ENCODE data around the gene F2RL1.

The F2RL1 gene

DNA sequence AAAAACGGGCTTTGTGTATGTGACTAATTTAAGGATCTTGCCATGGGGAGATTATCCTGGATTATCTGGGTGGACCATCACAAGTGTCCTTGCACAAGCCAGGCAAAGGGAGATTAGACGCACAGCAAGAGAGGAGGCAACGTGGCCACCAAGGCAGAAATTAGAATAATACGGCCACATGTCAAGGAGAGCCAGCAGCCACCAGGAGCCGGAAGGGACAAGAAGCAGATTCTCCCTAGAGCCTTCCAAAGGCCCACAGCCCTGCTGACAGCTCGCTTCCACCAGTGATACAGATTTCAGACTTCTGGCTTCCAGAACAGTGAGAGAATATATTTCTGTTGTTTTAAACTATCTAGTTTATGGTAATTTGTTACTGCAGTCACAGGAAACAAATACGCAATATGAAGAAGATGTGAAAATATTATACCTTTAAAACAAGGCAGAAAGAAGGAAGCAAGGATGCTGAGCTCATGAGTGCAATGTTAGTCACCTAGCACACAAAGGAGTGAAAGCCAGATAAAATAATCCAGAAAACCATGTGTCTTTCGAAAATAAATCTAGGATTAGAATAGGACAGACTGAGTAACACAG, 28.7 kb upstream of the F2RL1 start:
- H3K36me3 ChIP-seq (replicated peaks; ENCODE audit: insufficient read depth, low read length): no peaks in the 10 kb centered on the region
- H3K79me2 ChIP-seq (ENCODE audit: low read length): no peaks in the 10 kb centered on the region
- no peak for DNase-seq
- no peak overlapping the region for H2AFZ ChIP-seq (ENCODE audit: low read length)
- H3K9ac ChIP-seq (ENCODE audit: low read length): no peak overlapping the region
- TF ChIP-seq, protein P1, sequence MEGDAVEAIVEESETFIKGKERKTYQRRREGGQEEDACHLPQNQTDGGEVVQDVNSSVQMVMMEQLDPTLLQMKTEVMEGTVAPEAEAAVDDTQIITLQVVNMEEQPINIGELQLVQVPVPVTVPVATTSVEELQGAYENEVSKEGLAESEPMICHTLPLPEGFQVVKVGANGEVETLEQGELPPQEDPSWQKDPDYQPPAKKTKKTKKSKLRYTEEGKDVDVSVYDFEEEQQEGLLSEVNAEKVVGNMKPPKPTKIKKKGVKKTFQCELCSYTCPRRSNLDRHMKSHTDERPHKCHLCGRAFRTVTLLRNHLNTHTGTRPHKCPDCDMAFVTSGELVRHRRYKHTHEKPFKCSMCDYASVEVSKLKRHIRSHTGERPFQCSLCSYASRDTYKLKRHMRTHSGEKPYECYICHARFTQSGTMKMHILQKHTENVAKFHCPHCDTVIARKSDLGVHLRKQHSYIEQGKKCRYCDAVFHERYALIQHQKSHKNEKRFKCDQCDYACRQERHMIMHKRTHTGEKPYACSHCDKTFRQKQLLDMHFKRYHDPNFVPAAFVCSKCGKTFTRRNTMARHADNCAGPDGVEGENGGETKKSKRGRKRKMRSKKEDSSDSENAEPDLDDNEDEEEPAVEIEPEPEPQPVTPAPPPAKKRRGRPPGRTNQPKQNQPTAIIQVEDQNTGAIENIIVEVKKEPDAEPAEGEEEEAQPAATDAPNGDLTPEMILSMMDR (IDR thresholded peaks at IDR 0.05; ENCODE audit: low read length): no peak
- no peak for TF ChIP-seq EZH2phosphoT487 (IDR thresholded peaks at IDR 0.05; ENCODE audit: low read length)
- TF ChIP-seq EZH2 (optimal IDR thresholded peaks at IDR 0.05; ENCODE audit: low read depth, low read length): no peak
- no peak overlapping the region for H3K4me3 ChIP-seq (ENCODE audit: low read length)
- no peaks in the 10 kb centered on the region for H3K4me1 ChIP-seq (ENCODE audit: low read length)
- no peak overlapping the region for H3K4me2 ChIP-seq (ENCODE audit: low read depth, low read length)
- H3F3A ChIP-seq (ENCODE audit: insufficient read depth, low read length): no peaks in the 10 kb centered on the region
- H3K9me2 ChIP-seq (replicated peaks; ENCODE audit: insufficient read depth, low read length): no peaks in the 10 kb centered on the region
- H4K20me1 ChIP-seq (ENCODE audit: insufficient read depth, low read length): no peaks in the 10 kb centered on the region
- no peaks in the 10 kb centered on the region for H3K9me3 ChIP-seq (replicated peaks; ENCODE audit: insufficient read depth, low read length)
- H3K27me3 ChIP-seq (replicated peaks; ENCODE audit: insufficient read depth, low read length): no peaks in the 10 kb centered on the region
- no peak overlapping the region for H3K27ac ChIP-seq (ENCODE audit: low read length)

DNA sequence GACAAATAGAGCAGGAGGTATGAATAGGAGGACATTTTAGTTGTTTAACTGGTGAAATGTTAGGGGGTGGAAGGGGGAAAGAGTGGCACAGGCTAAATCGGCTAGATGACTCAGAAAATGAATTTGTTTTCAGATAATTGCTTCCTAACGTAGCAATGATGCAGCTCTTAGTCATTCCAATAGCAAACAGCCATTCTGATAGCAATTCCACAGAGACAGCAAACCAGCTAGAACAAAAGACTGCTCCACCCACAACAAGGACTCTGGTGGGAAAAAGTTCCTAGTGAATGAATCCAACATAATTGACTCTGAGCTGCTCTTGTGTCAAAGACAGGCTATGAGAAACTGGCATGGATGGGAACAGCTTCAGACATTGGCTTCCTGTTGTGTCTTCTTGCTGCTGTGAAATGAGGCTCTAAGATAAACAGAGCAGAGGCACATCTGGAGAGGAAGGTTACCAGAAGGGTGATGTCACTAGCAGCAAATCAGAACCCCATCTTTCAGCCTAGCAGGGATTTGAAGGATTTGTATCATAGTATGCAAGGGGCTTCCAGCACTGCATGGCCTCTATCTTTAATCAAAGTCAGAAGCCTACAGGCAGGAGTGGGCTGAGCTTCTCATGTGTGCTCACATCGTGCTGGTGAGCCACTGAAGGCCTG, 28.1 kb upstream of the F2RL1 start:
- DNase-seq: no peak
- Histone ChIP-seq H3K27ac (ENCODE audit: low read length) (no peak overlapping the region), H4K20me1 (ENCODE audit: insufficient read depth, low read length) (no peaks in the 10 kb centered on the region), H3K79me2 (ENCODE audit: low read length) (no peaks in the 10 kb centered on the region), H3K9ac (ENCODE audit: low read length) (no peak overlapping the region), H3K36me3 (replicated peaks; ENCODE audit: insufficient read depth, low read length) (no peaks in the 10 kb centered on the region), H3K9me3 (replicated peaks; ENCODE audit: insufficient read depth, low read length) (no peaks in the 10 kb centered on the region), H3K9me2 (replicated peaks; ENCODE audit: insufficient read depth, low read length) (no peaks in the 10 kb centered on the region), H3K4me2 (ENCODE audit: low read depth, low read length) (no peak overlapping the region), H3K4me3 (ENCODE audit: low read length) (no peak overlapping the region), H3K4me1 (ENCODE audit: low read length) (no peaks in the 10 kb centered on the region), H3F3A (ENCODE audit: insufficient read depth, low read length) (no peaks in the 10 kb centered on the region), H2AFZ (ENCODE audit: low read length) (no peak overlapping the region), H3K27me3 (replicated peaks; ENCODE audit: insufficient read depth, low read length) (no peaks in the 10 kb centered on the region)
- TF ChIP-seq, protein P1 (IDR thresholded peaks at IDR 0.05; ENCODE audit: low read length): no peak
- TF ChIP-seq EZH2 (optimal IDR thresholded peaks at IDR 0.05; ENCODE audit: low read depth, low read length) (no peak), EZH2phosphoT487 (IDR thresholded peaks at IDR 0.05; ENCODE audit: low read length) (no peak)

DNA sequence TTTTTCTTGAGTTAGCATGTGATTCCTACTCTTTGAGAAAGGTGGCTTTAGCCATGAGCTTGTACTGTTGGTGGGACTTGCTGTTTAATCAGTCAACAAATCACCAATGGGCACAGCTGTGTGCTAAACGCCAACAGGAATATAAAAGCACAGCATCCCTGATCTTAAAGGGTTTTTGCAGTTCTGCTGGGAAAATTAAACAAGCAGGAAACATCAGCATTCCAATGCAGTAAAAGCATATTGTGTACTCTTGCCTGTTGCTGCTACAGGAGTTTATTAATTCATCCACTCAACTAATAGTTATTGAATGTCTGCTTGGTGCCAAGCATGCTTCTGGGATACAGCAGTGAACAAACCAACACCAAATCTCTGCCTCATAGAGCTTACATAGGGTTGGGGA, 27.4 kb upstream of the F2RL1 start:
- Histone ChIP-seq H3K4me3 (ENCODE audit: low read length) (no peak overlapping the region), H3K9ac (ENCODE audit: low read length) (no peak overlapping the region), H3K9me2 (replicated peaks; ENCODE audit: insufficient read depth, low read length) (no peaks in the 10 kb centered on the region), H3F3A (ENCODE audit: insufficient read depth, low read length) (no peaks in the 10 kb centered on the region), H2AFZ (ENCODE audit: low read length) (no peak overlapping the region), H3K9me3 (replicated peaks; ENCODE audit: insufficient read depth, low read length) (no peaks in the 10 kb centered on the region), H3K4me1 (ENCODE audit: low read length) (no peaks in the 10 kb centered on the region), H3K36me3 (replicated peaks; ENCODE audit: insufficient read depth, low read length) (no peaks in the 10 kb centered on the region), H3K4me2 (ENCODE audit: low read depth, low read length) (no peak overlapping the region), H4K20me1 (ENCODE audit: insufficient read depth, low read length) (no peaks in the 10 kb centered on the region), H3K27me3 (replicated peaks; ENCODE audit: insufficient read depth, low read length) (no peaks in the 10 kb centered on the region), H3K27ac (ENCODE audit: low read length) (no peak overlapping the region), H3K79me2 (ENCODE audit: low read length) (no peaks in the 10 kb centered on the region)
- no peak for DNase-seq
- no peak for TF ChIP-seq EZH2 (optimal IDR thresholded peaks at IDR 0.05; ENCODE audit: low read depth, low read length)
- TF ChIP-seq, protein P1 (IDR thresholded peaks at IDR 0.05; ENCODE audit: low read length): no peak
- TF ChIP-seq EZH2phosphoT487 (IDR thresholded peaks at IDR 0.05; ENCODE audit: low read length): no peak
